C4-2B (cell line): ENCODE results near the gene KERA.

Source experiments
- ZFX ChIP-seq: fragments of 450-650 bp; IDR thresholded peaks from 2 replicates; pipeline ENCODE4 v1.6.1; 2017
- TF ChIP-seq, protein P1 (sequence below): fragments of 450-650 bp; conservative IDR thresholded peaks from 2 replicates; pipeline ENCODE4 v1.5.1; 2017; ENCODE audit warnings: mild to moderate bottlenecking

DNA sequence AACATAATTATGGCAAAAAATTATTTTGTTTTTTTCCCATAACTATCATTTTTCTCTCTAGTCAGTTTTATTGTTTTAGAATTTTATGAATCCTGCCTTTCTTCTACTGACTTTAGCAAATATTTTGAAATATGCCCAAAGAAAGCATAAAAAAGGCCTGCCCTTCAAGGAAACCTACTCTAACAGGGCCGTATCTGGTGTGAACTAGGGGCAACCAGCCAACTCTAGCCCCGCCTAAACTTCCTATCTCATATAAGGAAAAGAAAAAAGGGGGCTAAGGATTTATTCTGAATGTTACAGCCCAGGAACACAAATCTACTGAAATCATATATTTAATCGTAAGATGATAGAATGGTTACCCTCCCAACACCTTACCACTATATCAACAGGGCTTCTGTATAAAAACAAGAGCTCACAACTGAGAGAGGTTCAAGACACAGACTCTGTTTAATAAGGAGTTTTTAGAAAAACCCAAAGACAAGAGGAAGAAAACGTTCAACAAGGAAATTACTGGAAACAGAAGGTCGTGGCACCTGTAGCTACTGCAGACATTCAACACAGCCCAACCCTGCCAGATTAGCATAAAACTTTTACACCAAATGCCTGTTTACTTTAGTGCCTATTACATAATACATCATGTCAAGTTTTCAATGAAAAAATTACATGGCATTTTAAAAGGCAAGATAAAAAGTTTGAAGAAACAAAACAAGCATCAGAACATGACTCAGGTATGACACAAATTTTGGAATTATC, 40.1 kb downstream of the KERA start:
- TF ChIP-seq, protein P1, sequence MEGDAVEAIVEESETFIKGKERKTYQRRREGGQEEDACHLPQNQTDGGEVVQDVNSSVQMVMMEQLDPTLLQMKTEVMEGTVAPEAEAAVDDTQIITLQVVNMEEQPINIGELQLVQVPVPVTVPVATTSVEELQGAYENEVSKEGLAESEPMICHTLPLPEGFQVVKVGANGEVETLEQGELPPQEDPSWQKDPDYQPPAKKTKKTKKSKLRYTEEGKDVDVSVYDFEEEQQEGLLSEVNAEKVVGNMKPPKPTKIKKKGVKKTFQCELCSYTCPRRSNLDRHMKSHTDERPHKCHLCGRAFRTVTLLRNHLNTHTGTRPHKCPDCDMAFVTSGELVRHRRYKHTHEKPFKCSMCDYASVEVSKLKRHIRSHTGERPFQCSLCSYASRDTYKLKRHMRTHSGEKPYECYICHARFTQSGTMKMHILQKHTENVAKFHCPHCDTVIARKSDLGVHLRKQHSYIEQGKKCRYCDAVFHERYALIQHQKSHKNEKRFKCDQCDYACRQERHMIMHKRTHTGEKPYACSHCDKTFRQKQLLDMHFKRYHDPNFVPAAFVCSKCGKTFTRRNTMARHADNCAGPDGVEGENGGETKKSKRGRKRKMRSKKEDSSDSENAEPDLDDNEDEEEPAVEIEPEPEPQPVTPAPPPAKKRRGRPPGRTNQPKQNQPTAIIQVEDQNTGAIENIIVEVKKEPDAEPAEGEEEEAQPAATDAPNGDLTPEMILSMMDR: no peak
- TF ChIP-seq ZFX: no peak
